ENCODE data around the gene ARHGAP26.

ARHGAP26 gene

GRCh38 chr5:143145243-143146160, 375.3 kb downstream of the ARHGAP26 start:
- no peak for DNase-seq (ENCODE audit: low spot score)

GRCh38 chr5:143146161-143146560, 376.0 kb downstream of the ARHGAP26 start:
- no peak for DNase-seq (ENCODE audit: low spot score)

- no peak for DNase-seq (ENCODE audit: low spot score)
Observed at GRCh38 chr5:143147383-143147782, 377.2 kb downstream of the ARHGAP26 start.

GRCh38 chr5:143147902-143148301, 377.7 kb downstream of the ARHGAP26 start:
- peak; percentile 42 for DNase-seq (ENCODE audit: low spot score)

GRCh38 chr5:143148771-143149170, 378.6 kb downstream of the ARHGAP26 start:
- peak; percentile 57 for DNase-seq (ENCODE audit: low spot score)

- DNase-seq (ENCODE audit: low spot score), result no peak
Observed at GRCh38 chr5:143149759-143150158, 379.6 kb downstream of the ARHGAP26 start.

- DNase-seq (ENCODE audit: low spot score), result no peak
Observed at GRCh38 chr5:143151056-143151700, 381.0 kb downstream of the ARHGAP26 start.

GRCh38 chr5:143152445-143152844, 382.3 kb downstream of the ARHGAP26 start:
- no peak for DNase-seq (ENCODE audit: low spot score)

GRCh38 chr5:143153332-143154119, 383.3 kb downstream of the ARHGAP26 start:
- DNase-seq (ENCODE audit: low spot score), result peak; percentile 71

- peak; percentile 72 for DNase-seq (ENCODE audit: low spot score)
Observed at GRCh38 chr5:143154510-143155370, 384.6 kb downstream of the ARHGAP26 start.

- peak; percentile 38 for DNase-seq (ENCODE audit: low spot score)
Observed at GRCh38 chr5:143155455-143155854, 385.3 kb downstream of the ARHGAP26 start.

- no peak for DNase-seq (ENCODE audit: low spot score)
Observed at GRCh38 chr5:143156086-143156485, 385.9 kb downstream of the ARHGAP26 start.

- peak; percentile 21 for DNase-seq (ENCODE audit: low spot score)
Observed at GRCh38 chr5:143156572-143156971, 386.4 kb downstream of the ARHGAP26 start.

GRCh38 chr5:143159031-143159430, 388.9 kb downstream of the ARHGAP26 start:
- DNase-seq (ENCODE audit: low spot score), result no peak

GRCh38 chr5:143161885-143162540, 391.8 kb downstream of the ARHGAP26 start:
- peak; percentile 58 for DNase-seq (ENCODE audit: low spot score)

GRCh38 chr5:143162810-143163209, 392.6 kb downstream of the ARHGAP26 start:
- DNase-seq (ENCODE audit: low spot score), result no peak

GRCh38 chr5:143164557-143164956, 394.4 kb downstream of the ARHGAP26 start:
- no peak for DNase-seq (ENCODE audit: low spot score)

- DNase-seq (ENCODE audit: low spot score), result no peak
Observed at GRCh38 chr5:143165049-143165880, 395.1 kb downstream of the ARHGAP26 start.

- no peak for DNase-seq (ENCODE audit: low spot score)
Observed at GRCh38 chr5:143166090-143166489, 395.9 kb downstream of the ARHGAP26 start.
